Stimulated activated naive CD4-positive, alpha-beta T cell (primary cell): Measurements from ENCODE around the gene TBC1D16.

Source experiments
- DNase-seq, 6 experiments: peaks; one replicate each; lab custom pipeline; 2025; lab: John Stamatoyannopoulos, UW

Gene TBC1D16

DNA sequence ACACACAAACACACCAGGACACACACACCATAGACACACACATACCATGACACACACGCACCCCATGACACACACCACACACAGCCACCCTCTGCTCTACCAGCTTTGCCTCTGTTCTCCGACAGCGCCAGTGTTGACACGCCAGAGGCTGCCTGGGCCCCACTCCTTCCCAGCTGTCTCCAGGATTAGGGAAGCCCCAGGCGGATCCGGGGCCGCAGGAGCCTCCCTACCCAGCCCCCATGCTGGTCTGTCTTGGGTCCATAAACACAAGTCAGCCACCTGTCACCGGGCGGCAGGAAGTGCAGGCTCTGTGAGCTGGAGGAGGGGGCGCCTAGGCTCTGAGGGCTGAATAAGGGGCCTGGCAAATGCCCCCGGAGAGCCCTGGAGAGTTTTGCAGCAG is 10.5 kb downstream of the TBC1D16 start:
- DNase-seq = no peak

DNA sequence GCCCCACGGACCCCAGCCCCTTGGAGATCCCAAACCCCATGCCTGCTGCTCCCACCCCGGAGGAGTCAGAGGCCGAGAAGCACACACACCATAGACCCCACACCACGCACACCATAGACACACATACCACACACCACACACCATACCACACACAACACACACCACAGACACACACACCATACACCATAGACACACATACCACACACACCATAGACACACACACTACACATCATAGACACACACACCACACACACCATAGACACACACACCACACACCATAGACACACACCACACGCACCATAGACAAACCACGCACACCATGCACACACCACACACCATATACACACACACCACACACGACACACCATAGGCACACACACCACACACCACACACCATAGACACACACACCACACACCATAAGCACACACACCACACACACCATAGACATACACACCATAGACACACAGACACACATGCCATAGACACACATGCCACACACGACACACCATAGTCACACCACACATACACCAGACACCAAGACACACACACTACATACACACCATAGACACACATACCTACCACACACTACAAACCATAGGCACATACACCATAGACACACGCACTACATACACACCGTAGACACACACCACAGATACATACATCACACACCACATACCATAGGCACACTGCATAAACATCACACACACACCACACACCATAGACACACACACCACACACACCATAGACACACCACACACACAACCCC is 11.3 kb downstream of the TBC1D16 start:
- no peak for DNase-seq

DNA sequence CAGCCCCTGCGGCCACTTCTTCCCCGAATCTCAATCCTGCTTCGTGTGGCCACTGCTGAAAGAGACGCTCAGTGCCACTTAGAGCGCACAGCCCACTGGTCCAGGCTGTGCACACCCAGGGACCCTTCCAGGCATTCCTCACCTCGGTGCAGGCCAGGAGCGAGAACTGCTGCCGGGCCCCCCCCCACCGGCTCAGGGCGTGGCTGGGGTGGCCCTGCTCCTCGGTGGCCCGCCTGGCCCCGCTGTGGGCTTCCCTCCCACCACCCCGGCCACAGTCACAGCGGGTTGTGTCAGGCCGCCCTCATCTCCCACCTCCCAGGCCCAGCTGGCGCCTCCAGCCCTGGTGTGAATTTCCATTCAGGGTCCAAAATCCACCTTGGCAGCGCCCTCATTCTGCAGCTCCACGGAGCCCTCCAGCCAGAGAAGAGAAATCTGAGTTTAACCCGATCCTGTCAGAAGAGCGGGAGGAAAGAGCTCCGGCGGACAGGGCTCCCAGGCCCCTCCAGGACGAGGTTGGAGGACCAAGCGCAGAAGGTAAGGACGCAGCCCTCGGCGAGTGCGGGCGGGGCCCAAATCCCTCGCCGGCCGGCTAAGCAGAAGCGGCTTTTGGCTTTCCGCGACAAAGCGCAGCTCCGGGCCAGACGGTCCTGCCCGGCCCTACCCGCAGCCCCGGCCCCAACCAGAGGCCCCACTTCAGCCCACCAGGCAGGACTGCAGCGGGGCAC is 12.0 kb downstream of the TBC1D16 start:
- no peak for DNase-seq

GRCh38 chr17:80021600-80021999 is 14.1 kb downstream of the TBC1D16 start:
- no peak for DNase-seq

DNA sequence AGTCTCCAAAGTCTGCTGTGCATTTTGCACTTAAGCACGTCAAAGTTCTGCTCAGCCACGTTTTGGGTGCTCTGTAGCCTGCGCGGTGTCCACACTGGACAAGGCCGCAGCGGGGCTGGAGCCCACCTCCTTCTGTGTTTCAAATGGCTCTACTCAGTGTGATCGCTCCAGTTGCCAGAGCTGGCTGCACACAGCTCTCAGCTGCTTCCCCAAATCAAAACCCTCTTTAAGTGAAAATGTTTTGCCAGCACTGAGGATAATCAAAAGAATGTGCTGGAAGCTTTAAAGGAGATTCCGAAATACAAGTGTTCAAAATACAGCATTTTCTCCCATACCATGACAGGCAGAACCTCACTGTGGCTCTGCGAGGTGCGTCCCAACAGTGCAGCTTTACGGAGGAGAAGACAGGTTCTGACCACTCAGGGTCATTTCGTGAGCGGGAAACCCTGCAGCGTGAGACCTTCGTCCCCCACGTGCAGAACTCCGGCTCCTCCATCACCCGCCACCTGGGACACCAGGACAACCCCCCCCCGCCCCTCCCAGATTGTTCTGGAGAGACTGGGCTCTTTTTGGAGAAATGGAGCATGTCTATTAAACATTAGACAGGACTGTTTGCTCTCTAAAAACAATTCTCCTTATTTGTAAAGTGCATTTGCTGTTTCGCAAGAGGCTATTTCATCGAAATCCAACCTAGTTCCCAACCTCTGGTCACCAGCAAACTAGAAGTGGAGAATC is 16.6 kb downstream of the TBC1D16 start:
- no peak for DNase-seq

GRCh38 chr17:80017226-80018010 is 18.3 kb downstream of the TBC1D16 start:
- DNase-seq = no peak

DNA sequence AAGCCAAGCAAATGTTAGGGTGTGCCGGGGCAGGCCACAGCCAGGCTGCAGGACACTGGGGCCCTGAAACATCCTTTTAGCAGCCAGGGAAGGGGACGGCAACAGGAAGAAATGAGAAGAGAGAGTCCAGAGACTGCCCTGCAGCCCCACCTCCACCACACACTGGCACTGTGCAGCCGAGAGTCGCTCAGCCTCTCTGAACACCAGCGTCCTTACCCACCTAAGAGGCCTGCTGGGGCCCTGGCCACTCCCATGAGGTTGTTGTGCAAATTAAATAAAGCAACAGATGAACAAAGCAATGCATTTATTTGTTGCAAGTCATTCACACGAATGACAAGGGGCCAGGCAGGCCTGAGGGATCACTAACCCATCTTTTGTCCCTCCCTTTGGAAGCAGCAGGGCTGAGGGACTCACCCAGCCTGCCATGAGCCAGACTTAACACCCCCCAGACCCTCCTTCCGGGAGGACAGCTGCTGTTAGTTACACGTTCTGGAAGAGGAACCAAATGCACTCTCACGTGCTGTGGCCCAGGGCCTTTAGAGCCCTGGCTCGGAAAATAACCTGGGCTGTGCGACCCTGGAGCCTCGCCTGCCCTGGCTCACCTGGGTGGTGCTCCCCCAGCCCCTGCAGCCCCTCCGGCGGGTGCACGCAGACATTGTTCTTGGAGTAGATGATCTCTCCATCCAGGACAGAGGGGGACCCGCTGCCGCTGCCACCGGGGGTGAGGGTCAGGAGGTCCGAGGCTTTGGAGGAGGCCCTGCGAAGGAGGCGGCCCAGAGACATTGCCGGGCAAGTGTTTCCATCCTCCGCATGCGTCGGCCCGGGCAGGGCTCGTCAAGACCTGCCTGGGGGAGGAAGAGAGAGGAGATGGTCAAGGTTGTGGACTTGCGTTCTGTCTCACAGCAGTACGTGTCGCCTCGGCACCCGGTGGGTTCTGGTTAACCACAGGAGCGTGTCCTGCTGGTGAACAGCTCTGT is 22.6 kb downstream of the TBC1D16 start:
- no peak for DNase-seq

DNA sequence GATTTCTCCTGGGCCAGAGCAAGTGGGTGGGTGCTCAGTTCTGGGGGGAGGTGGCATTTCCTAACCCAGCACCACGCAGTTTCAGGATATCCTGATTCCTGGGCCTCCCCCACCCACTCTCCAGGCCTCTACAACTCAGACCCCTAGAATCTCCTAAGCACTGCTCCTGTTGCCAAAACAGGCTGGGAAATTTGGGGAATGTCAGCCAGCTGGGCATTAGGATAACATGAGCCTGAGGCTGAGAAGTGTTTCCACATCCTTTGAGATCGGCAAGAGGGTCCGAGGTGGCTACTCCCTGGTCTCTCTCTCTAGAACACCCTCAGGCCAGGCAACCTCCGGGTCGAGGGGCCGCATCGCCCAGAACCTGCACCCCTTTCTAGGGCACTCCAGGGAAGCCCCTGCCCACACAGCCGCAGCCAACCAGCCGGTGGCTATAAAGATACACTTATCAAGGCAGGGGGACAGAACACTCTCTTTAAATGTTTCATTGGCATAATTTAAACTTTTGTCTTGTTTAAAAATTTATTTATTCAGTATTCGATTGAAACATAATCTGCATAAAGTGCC is 23.6 kb downstream of the TBC1D16 start:
- DNase-seq = no peak

DNA sequence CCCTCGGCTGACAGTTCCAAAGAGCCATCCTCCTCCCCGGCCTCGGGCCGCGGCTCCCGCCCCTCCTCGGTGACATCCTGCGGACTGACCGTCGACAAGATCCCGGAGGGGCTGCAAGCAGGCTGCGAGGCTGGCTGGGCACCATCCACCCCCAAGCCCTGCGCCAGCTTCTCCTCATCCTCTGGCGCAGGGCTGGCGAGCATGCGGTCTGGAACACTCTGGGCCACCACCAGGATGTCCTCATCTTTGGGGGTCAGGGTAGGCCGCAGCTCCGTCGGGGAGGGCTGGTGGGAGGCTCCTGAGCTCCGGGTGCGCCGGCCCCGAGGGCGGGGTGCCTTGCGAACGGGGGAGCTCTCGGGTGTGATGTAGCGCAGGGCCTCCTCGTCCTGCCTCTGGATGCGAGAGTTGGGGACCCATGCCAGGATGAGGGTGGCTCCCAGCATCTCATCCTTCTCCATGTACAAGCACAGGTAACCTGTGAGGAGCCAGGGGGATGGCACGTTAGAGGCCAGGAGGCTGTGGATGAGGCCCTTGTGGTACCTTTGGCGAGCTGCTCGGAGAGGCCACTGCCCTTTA is 25.3 kb downstream of the TBC1D16 start:
- no peak for DNase-seq

- DNase-seq = no peak
Measured at GRCh38 chr17:80009391-80010282, 26.0 kb downstream of the TBC1D16 start.

GRCh38 chr17:80008848-80009247 is 26.8 kb downstream of the TBC1D16 start:
- no peak for DNase-seq

- DNase-seq = peak in 5 of 6 experiments; percentile 48 to 73 (median 57)
Measured at GRCh38 chr17:80008383-80008840, 27.3 kb downstream of the TBC1D16 start.

- DNase-seq = no peak
Measured at GRCh38 chr17:80007939-80008338, 27.7 kb downstream of the TBC1D16 start.

DNA sequence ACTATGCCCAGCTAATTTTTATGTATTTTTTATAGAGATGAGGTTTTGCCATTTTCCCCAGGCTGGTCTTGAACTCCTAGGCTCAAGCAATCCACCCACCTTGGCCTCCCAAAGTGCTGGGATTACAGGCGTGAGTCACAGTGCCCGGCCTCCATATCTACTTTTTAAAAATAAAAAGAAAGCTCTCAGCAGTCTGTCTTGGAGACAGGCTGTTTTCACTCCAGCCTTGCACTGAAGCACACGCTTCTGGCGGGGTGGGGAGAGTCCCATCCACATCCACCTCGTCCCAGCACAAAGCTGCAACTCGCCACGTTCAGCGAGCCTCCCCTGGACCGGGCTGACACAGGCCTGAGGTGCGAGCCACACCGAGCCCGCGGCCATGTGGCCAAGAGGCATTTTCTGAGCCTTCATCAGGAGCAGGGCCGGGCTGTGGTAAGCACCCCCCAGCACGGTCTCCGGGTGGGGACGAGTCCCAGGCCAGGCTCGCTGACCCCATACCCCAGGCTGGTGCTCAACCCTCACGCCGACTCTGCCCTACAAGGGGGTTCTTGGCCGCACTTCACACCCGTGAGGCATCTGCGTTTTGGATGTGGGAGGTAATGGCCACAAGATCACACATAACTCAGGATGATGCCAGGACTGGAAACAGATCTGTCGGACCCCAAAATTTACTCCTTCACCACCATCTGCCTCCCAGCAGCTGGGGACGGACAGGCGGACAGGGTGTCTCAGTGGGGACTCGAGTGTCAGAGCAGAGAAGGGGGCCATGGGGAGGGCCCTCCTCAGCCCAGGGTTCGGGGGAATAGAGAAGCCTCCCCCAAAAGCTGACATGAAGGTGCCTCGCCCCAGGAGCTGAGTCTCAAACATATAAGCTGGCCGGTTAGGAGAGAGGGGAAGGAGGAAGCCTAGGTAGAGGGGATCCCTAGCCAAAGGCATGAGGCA is 28.6 kb downstream of the TBC1D16 start:
- DNase-seq = no peak

GRCh38 chr17:80006339-80006720 is 29.3 kb downstream of the TBC1D16 start:
- no peak for DNase-seq

DNA sequence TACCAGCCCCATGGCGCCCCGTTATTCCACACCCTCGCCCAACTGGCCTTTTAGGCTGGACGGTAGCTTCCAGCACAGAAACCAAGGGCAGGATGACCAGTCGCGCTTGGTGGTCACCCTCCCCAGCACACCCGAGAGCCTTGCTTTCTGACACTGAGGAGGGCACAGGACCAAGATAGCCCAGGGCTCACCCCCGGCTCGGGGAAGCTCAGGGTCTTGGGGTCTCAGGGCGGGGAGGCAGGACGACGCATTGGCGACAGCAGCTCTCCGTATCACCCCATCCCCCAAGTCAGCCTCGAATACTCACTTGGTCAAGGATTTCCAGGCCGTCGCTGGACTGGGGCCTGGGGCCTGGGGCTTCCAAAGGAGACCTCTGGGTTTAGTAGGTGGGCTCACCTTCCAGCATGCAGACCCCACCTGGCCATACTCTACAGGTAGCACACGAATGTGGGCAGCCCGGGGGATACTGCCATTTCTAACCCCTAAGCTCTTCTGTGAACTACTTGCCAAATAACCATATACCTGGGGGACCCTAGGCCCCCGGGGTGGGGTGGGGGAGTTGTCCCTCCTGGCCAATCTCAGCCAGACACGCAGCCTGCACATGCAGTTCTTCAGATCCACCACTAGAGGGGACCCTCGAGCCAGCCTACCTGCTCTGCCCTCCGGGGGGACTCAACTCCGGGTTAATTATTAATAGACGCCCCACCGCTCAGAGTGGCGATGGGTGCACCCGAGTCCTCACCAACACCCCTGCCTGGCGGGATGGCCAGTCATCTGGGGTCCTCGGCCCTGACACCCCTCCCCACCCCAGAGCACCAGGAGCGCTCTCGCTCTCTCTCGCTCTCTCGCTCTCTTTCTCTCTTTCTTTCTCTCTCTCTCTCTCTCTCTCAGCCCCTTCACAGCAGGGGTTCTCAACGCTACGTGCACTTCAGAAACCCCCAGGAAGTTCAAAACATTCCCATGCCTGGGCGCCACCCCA is 30.0 kb downstream of the TBC1D16 start:
- DNase-seq = peak in 5 of 6 experiments; percentile 39 to 74 (median 51)

DNA sequence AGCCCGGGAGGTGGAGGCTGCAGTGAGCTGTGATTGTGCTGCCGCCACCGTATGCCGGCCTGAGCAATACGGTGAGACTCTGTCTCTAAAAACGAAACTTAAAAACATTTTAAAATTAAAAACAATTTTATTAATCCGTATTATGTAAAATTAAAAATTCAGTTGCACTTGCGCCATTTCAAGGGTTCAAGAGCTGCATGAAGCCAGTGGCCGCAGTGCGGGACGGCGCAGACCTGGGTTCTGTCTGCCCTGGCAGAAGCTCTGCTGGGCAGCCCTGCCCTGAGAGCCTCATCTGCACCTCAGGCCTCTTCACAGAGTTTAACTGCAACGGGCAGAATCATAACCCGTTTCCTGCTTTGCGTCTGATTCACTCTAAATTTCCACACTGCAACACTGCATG is 31.7 kb downstream of the TBC1D16 start:
- no peak for DNase-seq
